Measurements from ENCODE around the gene SGMS2.
"Not testable (repeated sequence)": the region's sequence is repeated elsewhere in the genome, so short reads cannot be mapped to it uniquely, and the experiment has no call there.

Gene SGMS2

GRCh38 chr4:107870916-107871786, 46.4 kb downstream of the SGMS2 start:
- DNase-seq, result no peak

- no peak for DNase-seq
These were observed 49.3 kb downstream of the SGMS2 start for GRCh38 chr4:107874024-107874423.

- DNase-seq, result no peak
These were observed 51.4 kb downstream of the SGMS2 start for GRCh38 chr4:107876099-107876498.

GRCh38 chr4:107877361-107877760, 52.6 kb downstream of the SGMS2 start:
- no peak for DNase-seq

GRCh38 chr4:107885865-107886264, 61.1 kb downstream of the SGMS2 start:
- no peak for DNase-seq

GRCh38 chr4:107888237-107888636, 63.5 kb downstream of the SGMS2 start:
- DNase-seq, result no peak

- no peak for DNase-seq
These were observed 66.0 kb downstream of the SGMS2 start for GRCh38 chr4:107890779-107891178.

- no peak for DNase-seq
These were observed 66.6 kb downstream of the SGMS2 start for GRCh38 chr4:107891299-107891698.

GRCh38 chr4:107893171-107894137, 68.7 kb downstream of the SGMS2 start:
- no peak for DNase-seq

- DNase-seq, result no peak
These were observed 69.4 kb downstream of the SGMS2 start for GRCh38 chr4:107894138-107894603.

GRCh38 chr4:107896158-107896645, 71.5 kb downstream of the SGMS2 start:
- no peak for DNase-seq

GRCh38 chr4:107896646-107897045, 71.9 kb downstream of the SGMS2 start:
- DNase-seq, result no peak

GRCh38 chr4:107897823-107898222, 73.1 kb downstream of the SGMS2 start:
- no peak for DNase-seq

- DNase-seq, result no peak
These were observed 75.3 kb downstream of the SGMS2 start for GRCh38 chr4:107900067-107900466.

GRCh38 chr4:107900508-107900907, 75.8 kb downstream of the SGMS2 start:
- DNase-seq, result no peak

GRCh38 chr4:107901213-107901934, 76.6 kb downstream of the SGMS2 start:
- no peak for DNase-seq

GRCh38 chr4:107902715-107903114, 78.0 kb downstream of the SGMS2 start:
- DNase-seq, result no peak

GRCh38 chr4:107905082-107905481, 80.3 kb downstream of the SGMS2 start:
- not testable (repeated sequence) for DNase-seq

- no peak for DNase-seq
These were observed 81.8 kb downstream of the SGMS2 start for GRCh38 chr4:107906458-107907100.

GRCh38 chr4:107908377-107908776, 83.6 kb downstream of the SGMS2 start:
- DNase-seq, result no peak

- peak; percentile 28 to 59 for DNase-seq
These were observed 88.7 kb downstream of the SGMS2 start for GRCh38 chr4:107913283-107913899.

- DNase-seq, result no peak
These were observed 90.5 kb downstream of the SGMS2 start for GRCh38 chr4:107915220-107915619.
